Spinal cord (tissue), 10 donors: ENCODE measurements around the gene RFX1. TPM values are rescaled to one million over a fixed set of nuclear protein-coding genes. Genes with fewer than 3 reads are reported as not detected.
A peak's percentile ranks its signal among the peaks of the same experiment; 100 is the strongest.

Experiments used
- DNase-seq, 6 donors: peaks; one replicate each; pipeline versions ENCODE4 v3.0.0 to v3.0.0-alpha.2; 2013 to 2015; ENCODE audit warnings: low spot score in 6 of 6, low read depth in 4 of 6
- H3K27ac ChIP-seq: one replicate; pipeline ENCODE4 v1.5.1; 2013; ENCODE audit warnings: low read depth, low read length, control low read depth
- H3K27me3 ChIP-seq: one replicate; pipeline ENCODE4 v1.6.1; 2013; ENCODE audit warnings: low read length; ENCODE audit not compliant: control insufficient read depth, insufficient read depth
- H3K36me3 ChIP-seq: one replicate; pipeline ENCODE4 v1.6.1; 2013; ENCODE audit warnings: low read length; ENCODE audit not compliant: control insufficient read depth, insufficient read depth
- H3K4me1 ChIP-seq: one replicate; pipeline ENCODE4 v1.6.1; 2013; ENCODE audit warnings: low read length; ENCODE audit not compliant: control insufficient read depth, insufficient read depth
- H3K4me3 ChIP-seq: one replicate; pipeline ENCODE4 v1.5.1; 2013; ENCODE audit warnings: low read depth, low read length, control low read depth
- H3K9me3 ChIP-seq: one replicate; pipeline ENCODE4 v1.6.1; 2013; ENCODE audit warnings: low read length; ENCODE audit not compliant: control insufficient read depth, insufficient read depth
- WGBS: methylation state at CpG from one replicate; pipeline ENCODE4 v1.1.5; 2013; ENCODE audit warnings: missing lambda C conversion rate; ENCODE audit not compliant: insufficient coverage; 5-methylcytosine and 5-hydroxymethylcytosine counted together
- polyA plus RNA-seq, 2 donors: library from polyadenylated mRNA; unstranded; fragments of 120-200 nt; gene quantifications; one replicate each; pipeline ENCODE4 v1.2.1, GENCODE V29; 2013; ENCODE audit not compliant: insufficient read length in 2 of 2
- total RNA-seq, 2 donors: library from RNA; depleted of rRNA in 1 of 2; stranded (reverse); fragments of 120-200 nt in 1 of 2; fragments of >200 nt in 1 of 2; gene quantifications; one replicate each; pipeline versions ENCODE4 v1.2.3 to v1.2.4, GENCODE V29; 2013 to 2014
- donor health status: healthy.

The RFX1 gene
- total and polyA plus RNA-seq, 4 donors: 2.6 to 16.2 (median 10.2) TPM

DNA sequence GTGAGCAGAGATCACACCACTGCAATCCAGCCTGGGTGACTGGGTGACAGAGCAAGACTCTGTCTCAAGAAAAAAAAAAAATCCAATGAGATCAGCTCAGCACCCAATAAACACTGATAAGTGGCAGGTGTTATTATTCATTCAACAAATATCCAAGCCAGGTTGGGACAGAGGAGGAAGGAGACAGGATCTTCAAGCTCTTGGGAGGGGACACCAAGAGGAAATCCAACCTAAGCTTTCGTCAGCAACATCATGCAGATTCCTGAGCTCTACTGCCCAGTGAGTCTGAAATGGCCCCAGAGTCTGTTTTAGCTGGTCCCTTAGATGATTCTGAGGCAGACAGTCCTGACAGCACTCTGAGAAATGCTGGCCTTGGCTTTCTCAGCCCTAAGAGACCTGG lies 7.7 kb downstream of the RFX1 start:
- Histone ChIP-seq H3K4me1 (peaks cover 19% of the 10 kb centered on the region), H3K4me3 (no peak overlapping the region), H3K36me3 (peaks cover 39% of the 10 kb centered on the region), H3K27me3 (no peaks in the 10 kb centered on the region), H3K27ac (no peak overlapping the region), H3K9me3 (no peaks in the 10 kb centered on the region)
- DNase-seq: no peak
- 100% methylated on average over 1 of the region's 1 CpG for WGBS

DNA sequence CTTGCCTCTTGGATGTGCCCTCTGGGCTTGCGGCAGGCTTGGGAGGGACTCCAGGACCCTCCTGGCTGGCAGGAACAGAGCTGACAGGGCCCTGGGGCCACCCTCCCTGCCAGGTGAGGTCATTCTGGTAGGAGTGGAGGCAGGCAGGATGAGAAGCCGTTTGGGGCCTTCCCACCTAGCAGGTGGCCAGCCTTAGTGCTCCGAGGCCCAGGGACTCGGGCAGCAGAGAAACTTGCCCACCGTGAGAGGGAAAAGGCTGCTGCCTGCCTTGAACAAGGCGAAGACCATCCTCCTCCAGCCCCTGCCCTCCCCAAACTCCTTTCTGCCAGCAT lies 8.5 kb downstream of the RFX1 start:
- Histone ChIP-seq H3K27ac (no peak overlapping the region), H3K4me3 (no peak overlapping the region), H3K4me1 (peaks cover 18% of the 10 kb centered on the region), H3K27me3 (no peaks in the 10 kb centered on the region), H3K9me3 (no peaks in the 10 kb centered on the region), H3K36me3 (peaks cover 48% of the 10 kb centered on the region)
- DNase-seq: no peak
- WGBS: 86% methylated on average over 4 of the region's 6 CpGs

DNA sequence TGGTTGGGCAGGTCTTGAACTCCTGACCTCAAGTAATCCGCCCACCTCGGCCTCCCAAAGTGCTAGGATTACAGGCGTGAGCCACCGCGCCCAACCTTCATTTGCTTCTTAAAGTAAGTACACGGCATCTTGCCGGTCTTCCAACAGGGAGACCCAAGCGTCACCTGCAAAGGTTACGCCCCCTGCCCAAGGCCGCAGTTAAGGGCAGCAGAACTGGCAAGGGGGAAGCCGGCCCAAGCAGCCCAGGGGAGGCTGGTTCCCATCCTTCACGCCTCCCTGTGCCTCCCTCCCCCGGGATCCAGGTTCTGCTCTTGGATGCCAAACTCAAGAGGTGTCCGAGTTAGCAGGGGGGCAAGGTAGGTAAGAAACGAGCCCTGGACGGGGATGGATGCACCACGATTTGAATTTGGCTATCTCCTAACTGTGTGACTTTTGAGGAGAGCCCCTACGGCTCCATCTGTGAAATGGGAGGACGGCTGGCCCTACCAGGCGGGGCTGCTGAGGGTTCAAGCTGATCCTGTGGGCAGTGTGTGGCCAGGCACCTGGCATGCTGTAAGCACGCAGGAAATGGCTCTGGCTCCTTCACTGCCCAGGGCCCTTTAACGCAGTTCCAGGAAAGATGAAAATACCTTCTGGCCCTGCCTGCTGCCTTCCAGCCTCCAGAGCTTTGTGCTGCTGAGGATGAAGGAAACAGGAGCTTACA lies 9.0 kb downstream of the RFX1 start:
- DNase-seq: no peak
- Histone ChIP-seq H3K36me3 (peaks cover 53% of the 10 kb centered on the region), H3K4me1 (peaks cover 17% of the 10 kb centered on the region), H3K27me3 (no peaks in the 10 kb centered on the region), H3K9me3 (no peaks in the 10 kb centered on the region), H3K27ac (no peak overlapping the region), H3K4me3 (no peak overlapping the region)
- 96% methylated on average over 22 of the region's 22 CpGs for WGBS

DNA sequence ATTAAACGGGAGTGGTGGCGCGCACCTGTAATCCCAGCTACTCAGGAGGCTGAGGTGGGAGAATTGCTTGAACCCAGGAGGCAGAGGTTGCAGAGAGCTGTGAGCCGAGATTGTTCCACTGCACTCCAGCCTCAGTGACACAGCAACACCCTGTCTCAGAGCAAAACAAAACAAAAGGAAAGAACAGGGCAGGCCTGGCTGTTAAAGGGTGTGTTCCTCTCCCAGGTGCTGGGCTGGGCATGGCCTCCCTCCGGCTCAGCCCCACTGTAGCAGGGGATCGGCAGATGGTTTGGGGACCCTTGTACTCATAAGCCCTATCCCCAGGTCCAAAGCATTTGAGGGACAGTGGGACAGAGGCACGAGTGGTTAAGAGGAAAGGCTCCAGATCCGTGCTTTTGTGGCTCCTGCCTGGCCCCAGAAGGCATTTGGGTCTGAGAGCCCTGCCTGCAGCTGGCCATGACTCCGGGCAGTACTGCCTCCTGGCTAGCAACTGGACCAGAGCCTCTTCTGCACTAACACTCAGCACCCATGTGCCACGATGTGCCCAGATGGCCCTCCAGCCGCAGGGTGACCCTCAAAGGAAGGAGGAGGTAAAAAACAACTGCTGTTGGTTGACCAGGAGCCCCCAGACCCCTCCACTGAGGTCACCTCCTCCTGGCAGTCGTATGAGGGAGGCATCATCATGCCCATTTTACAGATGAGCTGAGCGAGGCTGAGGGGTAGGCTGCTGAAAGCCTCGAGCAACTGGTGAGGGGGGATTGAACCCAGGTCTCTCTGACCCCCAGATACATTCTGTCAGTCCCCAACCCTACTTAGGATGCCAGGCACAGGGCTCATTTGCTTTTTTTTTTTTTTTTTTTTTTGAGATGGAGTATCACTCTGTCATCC lies 10.0 kb downstream of the RFX1 start:
- no peaks in the 10 kb centered on the region for H3K27me3 ChIP-seq
- no peak overlapping the region for H3K4me3 ChIP-seq
- WGBS: 81% methylated on average over 5 of the region's 14 CpGs
- H3K4me1 ChIP-seq: peaks cover 13% of the 10 kb centered on the region
- no peaks in the 10 kb centered on the region for H3K9me3 ChIP-seq
- H3K36me3 ChIP-seq: peaks cover 61% of the 10 kb centered on the region
- DNase-seq: no peak
- no peak overlapping the region for H3K27ac ChIP-seq

DNA sequence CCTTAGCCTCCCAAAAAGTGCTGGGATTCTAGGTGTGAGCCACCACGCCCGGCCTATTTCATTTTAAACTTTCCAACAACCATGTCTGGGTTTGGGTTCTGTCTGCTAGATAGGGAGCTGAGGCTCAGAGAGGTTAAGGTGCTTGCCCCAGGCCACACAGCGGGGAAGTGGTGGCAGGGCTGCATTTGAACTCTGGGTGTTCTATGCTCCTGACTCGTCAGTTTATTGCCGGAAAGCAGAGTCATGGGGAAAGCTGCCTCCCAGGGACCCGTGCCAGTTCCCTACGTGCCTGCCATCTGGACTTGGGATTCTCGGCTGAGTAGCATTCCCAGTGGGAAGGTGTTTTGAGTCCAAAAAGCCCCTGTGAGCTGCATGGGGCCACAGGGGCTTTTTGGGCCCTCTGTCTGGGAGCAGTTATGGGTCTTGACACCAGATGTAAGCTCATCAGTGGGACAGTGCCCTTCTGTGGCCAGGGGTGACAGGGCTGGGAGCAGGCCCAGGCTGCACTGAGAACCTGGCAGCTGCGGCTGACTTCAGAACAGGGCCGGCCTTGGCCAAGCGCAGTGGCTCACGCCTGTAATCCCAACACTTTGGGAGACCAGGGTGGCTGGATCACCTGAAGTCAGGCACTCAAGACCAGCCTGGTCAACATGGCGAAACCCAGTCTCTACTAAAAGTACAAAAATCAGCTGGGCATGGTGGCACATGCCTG lies 10.9 kb downstream of the RFX1 start:
- Histone ChIP-seq H3K27ac (no peak overlapping the region), H3K27me3 (no peaks in the 10 kb centered on the region), H3K4me3 (no peak overlapping the region), H3K4me1 (peaks cover 12% of the 10 kb centered on the region), H3K9me3 (no peaks in the 10 kb centered on the region), H3K36me3 (peaks cover 62% of the 10 kb centered on the region)
- DNase-seq: peak in 1 of 6 donors; percentile 42
- WGBS: 68% methylated on average over 11 of the region's 13 CpGs

DNA sequence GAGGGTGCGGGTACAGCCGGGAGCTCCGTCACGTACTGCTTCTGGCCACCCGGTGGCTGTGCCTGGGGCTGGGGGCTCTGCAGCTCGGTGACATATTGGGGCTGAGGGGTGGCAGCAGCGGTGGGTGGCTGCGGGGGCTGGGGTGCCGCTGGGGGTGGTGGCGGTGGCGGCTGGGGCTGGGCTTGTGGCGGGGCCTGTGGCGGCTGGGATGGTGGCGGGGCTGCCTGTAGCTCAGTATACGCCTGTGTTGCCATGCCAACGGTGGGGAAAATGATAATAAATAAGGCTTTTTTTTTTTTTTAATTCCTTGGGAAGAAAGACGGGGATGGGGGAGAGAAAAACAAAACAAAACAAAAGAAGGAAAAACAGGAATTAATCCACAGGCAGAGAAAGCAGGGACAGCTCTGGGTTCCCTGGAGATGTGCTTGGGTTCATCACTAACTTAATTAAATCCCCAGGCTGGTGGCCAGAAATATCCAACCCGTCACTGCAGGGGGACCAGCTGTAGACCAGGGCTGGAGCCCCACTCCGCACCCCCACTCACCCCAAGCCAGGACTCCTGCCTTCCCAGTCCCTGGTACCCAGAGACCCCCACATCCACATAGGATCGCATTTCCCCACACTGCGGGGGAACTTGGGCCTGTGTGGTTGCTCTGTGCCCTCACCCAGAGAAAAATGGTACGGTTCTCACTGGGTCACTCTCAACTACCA lies 12.4 kb downstream of the RFX1 start:
- peaks cover 12% of the 10 kb centered on the region for H3K4me1 ChIP-seq
- H3K27me3 ChIP-seq: no peaks in the 10 kb centered on the region
- peaks cover 74% of the 10 kb centered on the region for H3K36me3 ChIP-seq
- H3K27ac ChIP-seq: no peak overlapping the region
- no peaks in the 10 kb centered on the region for H3K9me3 ChIP-seq
- WGBS: 62% methylated on average over 21 of the region's 22 CpGs
- no peak overlapping the region for H3K4me3 ChIP-seq
- peak in 2 of 6 donors; percentile 44 to 65 for DNase-seq

DNA sequence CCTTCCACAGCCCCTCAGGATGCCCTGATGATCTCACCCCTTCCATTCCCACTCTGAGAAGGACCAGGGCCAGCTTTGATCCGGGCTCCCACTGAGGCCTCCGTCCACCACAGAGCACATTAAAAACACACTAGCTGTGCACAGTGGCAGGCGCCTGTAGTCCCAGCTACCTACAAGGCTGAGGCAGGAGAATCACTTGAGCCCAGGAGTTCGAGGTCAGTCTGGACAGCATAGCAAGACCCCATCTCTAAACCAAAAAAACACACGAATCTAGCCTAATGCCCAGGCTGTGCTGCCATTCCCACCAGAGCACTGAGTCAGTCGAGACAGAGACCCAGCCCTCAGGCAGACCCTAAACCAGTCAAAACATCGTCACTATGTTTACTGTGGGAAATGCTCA lies 14.1 kb downstream of the RFX1 start:
- H3K4me3 ChIP-seq: no peak overlapping the region
- peaks cover 13% of the 10 kb centered on the region for H3K4me1 ChIP-seq
- H3K27me3 ChIP-seq: no peaks in the 10 kb centered on the region
- no peak for DNase-seq
- H3K9me3 ChIP-seq: no peaks in the 10 kb centered on the region
- H3K36me3 ChIP-seq: peaks cover 82% of the 10 kb centered on the region
- no peak overlapping the region for H3K27ac ChIP-seq
- 93% methylated on average over 7 of the region's 7 CpGs for WGBS

DNA sequence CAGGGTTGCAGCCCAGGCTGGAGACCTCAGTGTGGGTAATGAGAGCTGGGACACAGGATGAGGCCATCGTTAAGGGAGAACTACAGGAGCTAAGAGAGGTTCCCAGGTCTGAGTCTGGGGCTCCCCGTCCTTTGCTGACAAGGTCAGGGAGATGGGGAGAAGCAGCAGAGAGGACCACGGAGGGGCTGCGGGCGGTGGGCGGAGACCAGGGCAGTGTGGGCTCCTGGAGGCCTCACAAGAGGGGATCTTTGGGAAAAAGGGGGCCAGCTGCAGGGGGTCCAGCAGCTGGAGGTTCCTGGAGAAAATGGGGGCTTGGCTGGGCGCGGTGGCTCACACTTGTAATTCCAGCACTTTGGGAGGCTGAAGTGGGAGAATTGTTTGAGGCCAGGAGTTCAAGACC lies 16.0 kb downstream of the RFX1 start:
- 92% methylated on average over 8 of the region's 8 CpGs for WGBS
- no peak for DNase-seq
- Histone ChIP-seq H3K36me3 (peaks cover 89% of the 10 kb centered on the region), H3K4me3 (no peak overlapping the region), H3K9me3 (no peaks in the 10 kb centered on the region), H3K4me1 (peaks cover 27% of the 10 kb centered on the region), H3K27ac (no peak overlapping the region), H3K27me3 (no peaks in the 10 kb centered on the region)

DNA sequence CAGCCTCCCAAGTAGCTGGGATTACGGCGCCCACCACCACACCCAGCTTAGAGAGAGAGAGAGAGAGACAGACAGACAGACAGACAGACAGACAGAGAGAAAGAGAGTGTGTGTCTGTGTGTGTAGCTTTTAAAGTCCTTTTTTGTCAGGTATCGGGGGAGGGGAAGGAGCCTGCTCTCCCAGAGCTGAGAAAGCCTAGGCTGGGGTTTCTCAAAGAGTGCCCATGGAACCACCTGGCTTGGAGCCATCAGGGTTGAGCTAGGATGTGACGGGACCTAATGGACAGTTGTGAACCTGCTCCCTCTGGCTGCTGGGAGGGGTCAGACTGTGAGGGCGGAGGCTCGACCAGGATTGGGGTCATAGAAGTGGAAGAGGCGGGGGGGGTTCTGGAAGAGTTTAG lies 16.6 kb downstream of the RFX1 start:
- no peaks in the 10 kb centered on the region for H3K27me3 ChIP-seq
- H3K9me3 ChIP-seq: no peaks in the 10 kb centered on the region
- peaks cover 26% of the 10 kb centered on the region for H3K4me1 ChIP-seq
- H3K36me3 ChIP-seq: peaks cover 90% of the 10 kb centered on the region
- no peak for DNase-seq
- no peak overlapping the region for H3K27ac ChIP-seq
- H3K4me3 ChIP-seq: no peak overlapping the region
- 79% methylated on average over 7 of the region's 7 CpGs for WGBS
